ENCODE measurements around the gene LEFTY1.

LEFTY1 gene

GRCh38 chr1:225896494-225896893 lies 7.5 kb upstream of the LEFTY1 start:
- Histone ChIP-seq H3K27me3 (no peaks in the 10 kb centered on the region), H3K4me3 (ENCODE audit: low read depth in 1 of 2, low read length in 1 of 2) (peak overlapping the region in 1 of 2 experiments; percentile 18), H3K9me3 (no peaks in the 10 kb centered on the region), H3K36me3 (no peaks in the 10 kb centered on the region), H3K4me1 (ENCODE audit: control insufficient read depth in 1 of 2, insufficient read depth in 1 of 2, low read depth in 1 of 2, low read length in 1 of 2) (peaks cover 35 to 49% of the 10 kb centered on the region in 2 experiments), H3K27ac (peak overlapping the region; percentile 91)
- TF ChIP-seq CTCF (IDR thresholded peaks at IDR 0.05) = no peak

GRCh38 chr1:225892307-225892706 lies 3.4 kb upstream of the LEFTY1 start:
- Histone ChIP-seq H3K4me1 (ENCODE audit: control insufficient read depth in 1 of 2, insufficient read depth in 1 of 2, low read depth in 1 of 2, low read length in 1 of 2) (peaks cover 34 to 38% of the 10 kb centered on the region in 2 experiments), H3K9me3 (no peaks in the 10 kb centered on the region), H3K27me3 (no peaks in the 10 kb centered on the region), H3K36me3 (no peaks in the 10 kb centered on the region), H3K27ac (no peak overlapping the region), H3K4me3 (ENCODE audit: low read depth in 1 of 2, low read length in 1 of 2) (no peak overlapping the region)
- TF ChIP-seq CTCF (IDR thresholded peaks at IDR 0.05) = no peak

GRCh38 chr1:225891229-225891972 lies 2.5 kb upstream of the LEFTY1 start:
- Histone ChIP-seq H3K27ac (peak overlapping the region; percentile 50), H3K36me3 (no peaks in the 10 kb centered on the region), H3K9me3 (no peaks in the 10 kb centered on the region), H3K4me3 (ENCODE audit: low read depth in 1 of 2, low read length in 1 of 2) (no peak overlapping the region), H3K4me1 (ENCODE audit: control insufficient read depth in 1 of 2, insufficient read depth in 1 of 2, low read depth in 1 of 2, low read length in 1 of 2) (peaks cover 32 to 38% of the 10 kb centered on the region in 2 experiments), H3K27me3 (no peaks in the 10 kb centered on the region)
- no peak for TF ChIP-seq CTCF (IDR thresholded peaks at IDR 0.05)

GRCh38 chr1:225890346-225891228 lies 1.6 kb upstream of the LEFTY1 start:
- no peak for TF ChIP-seq CTCF (IDR thresholded peaks at IDR 0.05)

GRCh38 chr1:225889743-225890142 lies 797 bp upstream of the LEFTY1 start:
- peaks cover 41 to 47% of the 10 kb centered on the region in 2 experiments for H3K4me1 ChIP-seq (ENCODE audit: control insufficient read depth in 1 of 2, insufficient read depth in 1 of 2, low read depth in 1 of 2, low read length in 1 of 2)
- no peaks in the 10 kb centered on the region for H3K27me3 ChIP-seq
- no peak for TF ChIP-seq CTCF (IDR thresholded peaks at IDR 0.05)
- no peaks in the 10 kb centered on the region for H3K36me3 ChIP-seq
- H3K9me3 ChIP-seq = no peaks in the 10 kb centered on the region
- H3K4me3 ChIP-seq (ENCODE audit: low read depth in 1 of 2, low read length in 1 of 2) = no peak overlapping the region
- H3K27ac ChIP-seq = no peak overlapping the region

More at GRCh38 chr1:225890346-225891228, 1.6 kb upstream of the LEFTY1 start:
- peak overlapping the region; percentile 50 for H3K27ac ChIP-seq
- H3K9me3 ChIP-seq = no peaks in the 10 kb centered on the region
- no peaks in the 10 kb centered on the region for H3K36me3 ChIP-seq
- no peak overlapping the region for H3K4me3 ChIP-seq (ENCODE audit: low read depth in 1 of 2, low read length in 1 of 2)
- no peaks in the 10 kb centered on the region for H3K27me3 ChIP-seq
- peaks cover 32 to 39% of the 10 kb centered on the region in 2 experiments for H3K4me1 ChIP-seq (ENCODE audit: control insufficient read depth in 1 of 2, insufficient read depth in 1 of 2, low read depth in 1 of 2, low read length in 1 of 2)

Data from neutrophil (primary cell).